ENCODE measurements around the gene STARD13.

STARD13 gene

GRCh38 chr13:33053397-33054066 lies 232.0 kb downstream of the STARD13 start:
- no peak overlapping the region for H3K9ac ChIP-seq (ENCODE audit: insufficient read length, low read depth)
- no peaks in the 10 kb centered on the region for H3K9me3 ChIP-seq (ENCODE audit: insufficient read depth, low read length)
- no peaks in the 10 kb centered on the region for H3K27me3 ChIP-seq (ENCODE audit: insufficient read depth, insufficient read length)
- no peak for DNase-seq (ENCODE audit: low read depth, low spot score)
- no peak for TF ChIP-seq ZNF274 (IDR thresholded peaks at IDR 0.05; ENCODE audit: low read depth, low read length)
- TF ChIP-seq YY1 (IDR thresholded peaks at IDR 0.05; ENCODE audit: insufficient read depth, insufficient read length): no peak
- TF ChIP-seq SUZ12 (IDR thresholded peaks at IDR 0.05; ENCODE audit: extremely low read depth, insufficient read depth, insufficient read length): no peak
- H3K4me1 ChIP-seq (ENCODE audit: insufficient read depth, insufficient read length): no peaks in the 10 kb centered on the region
- H3K36me3 ChIP-seq (ENCODE audit: insufficient read depth, insufficient read length, low read length): no peaks in the 10 kb centered on the region
- no peak overlapping the region for H3K4me3 ChIP-seq (ENCODE audit: insufficient read length, low read depth)

Measured in NT2/D1 (cell line).